Sigmoid colon (tissue), 7 donors: ENCODE measurements around the gene HARBI1. TPM values are rescaled to one million over a fixed set of nuclear protein-coding genes. Genes with fewer than 3 reads are reported as not detected.
"Not testable (repeated sequence)": the region's sequence is repeated elsewhere in the genome, so short reads cannot be mapped to it uniquely, and the experiment has no call there.

Experiments used
- DNase-seq: peaks from one replicate; pipeline ENCODE4 v3.0.0-alpha.2; 2019
- H3K27ac ChIP-seq, 4 donors: fragments of 200-600 bp; sonication (generic); one replicate each; pipeline ENCODE4 v1.5.1; 2016 to 2019; ENCODE audit warnings: mild to moderate bottlenecking in 1 of 4
- H3K27me3 ChIP-seq, 3 donors: fragments of 200-600 bp; sonication (generic); one replicate each; pipeline ENCODE4 v1.5.1; 2019; ENCODE audit warnings: mild to moderate bottlenecking in 1 of 3
- H3K36me3 ChIP-seq, 4 donors: fragments of 200-600 bp; sonication (generic); one replicate each; pipeline ENCODE4 v1.5.1; 2016 to 2019
- H3K4me1 ChIP-seq, 4 donors: fragments of 200-600 bp; sonication (generic); one replicate each; pipeline ENCODE4 v1.5.1; 2017 to 2019
- H3K4me3 ChIP-seq, 4 donors: fragments of 200-600 bp; sonication (generic); one replicate each; pipeline ENCODE4 v1.5.1; 2017 to 2019; ENCODE audit warnings: mild to moderate bottlenecking in 2 of 4, moderate library complexity in 1 of 4
- H3K9me3 ChIP-seq, 4 donors: fragments of 200-600 bp in 3 of 4; sonication (generic) in 3 of 4; one replicate each; pipeline versions ENCODE4 v1.5.1 to v1.6.1; 2013 to 2019
- EP300 ChIP-seq, 4 donors: sonication (generic); formaldehyde crosslinking; IDR thresholded peaks; one replicate each; pipeline ENCODE4 v1.6.1; 2017; ENCODE audit warnings: antibody characterized with exemption in 4 of 4
- POLR2A ChIP-seq, 2 donors: fragments of 450-650 bp; IDR thresholded peaks; one replicate each; pipeline ENCODE4 v1.6.1; 2016; ENCODE audit warnings: antibody characterized with exemption in 2 of 2, mild to moderate bottlenecking in 2 of 2, moderate library complexity in 2 of 2
- POLR2AphosphoS5 ChIP-seq, 4 donors: sonication (generic); formaldehyde crosslinking; IDR thresholded peaks; one replicate each; pipeline ENCODE4 v1.6.1; 2017; ENCODE audit warnings: antibody characterized with exemption in 4 of 4
- WGBS, 2 donors: extraction: QIAGEN DNeasy Blood & Tissue Kit; methylation state at CpG; one replicate each; pipeline ENCODE4 v1.1.7; 2013; 5-methylcytosine and 5-hydroxymethylcytosine counted together
- intact Hi-C: fragments of 100-400 bp; cut with DNase I; formaldehyde crosslinking; loops from one replicate; pipeline ENCODE4 v1.15.1; 2023
- polyA plus RNA-seq, 3 donors: library from polyadenylated mRNA; stranded (reverse); fragments of 200-250 nt; gene quantifications; one replicate each; pipeline ENCODE4 v1.2.3, GENCODE V29; 2013
- total RNA-seq, 4 donors: library from RNA; depleted of rRNA; stranded (reverse); fragments of >200 nt; gene quantifications; one replicate each; pipeline ENCODE4 v1.1.0, GENCODE V29; 2016
- TF ChIP-seq, protein P1 (sequence below), 4 experiments: fragments of 450-650 bp in 3 of 4; fragments of 200-600 bp in 1 of 4; IDR thresholded peaks; one replicate each; pipeline ENCODE4 v1.5.1; 2016 to 2019; ENCODE audit warnings: antibody characterized with exemption in 4 of 4, mild to moderate bottlenecking in 3 of 4, moderate library complexity in 2 of 4
- donor health status: healthy with polysubstance abuse.
- donor health status: Bipolar disorder and iron deficiency.
- donor health status: healthy.

HARBI1 gene
- total and polyA plus RNA-seq, 7 donors: 1.6 to 8.9 (median 4.4) TPM

DNA sequence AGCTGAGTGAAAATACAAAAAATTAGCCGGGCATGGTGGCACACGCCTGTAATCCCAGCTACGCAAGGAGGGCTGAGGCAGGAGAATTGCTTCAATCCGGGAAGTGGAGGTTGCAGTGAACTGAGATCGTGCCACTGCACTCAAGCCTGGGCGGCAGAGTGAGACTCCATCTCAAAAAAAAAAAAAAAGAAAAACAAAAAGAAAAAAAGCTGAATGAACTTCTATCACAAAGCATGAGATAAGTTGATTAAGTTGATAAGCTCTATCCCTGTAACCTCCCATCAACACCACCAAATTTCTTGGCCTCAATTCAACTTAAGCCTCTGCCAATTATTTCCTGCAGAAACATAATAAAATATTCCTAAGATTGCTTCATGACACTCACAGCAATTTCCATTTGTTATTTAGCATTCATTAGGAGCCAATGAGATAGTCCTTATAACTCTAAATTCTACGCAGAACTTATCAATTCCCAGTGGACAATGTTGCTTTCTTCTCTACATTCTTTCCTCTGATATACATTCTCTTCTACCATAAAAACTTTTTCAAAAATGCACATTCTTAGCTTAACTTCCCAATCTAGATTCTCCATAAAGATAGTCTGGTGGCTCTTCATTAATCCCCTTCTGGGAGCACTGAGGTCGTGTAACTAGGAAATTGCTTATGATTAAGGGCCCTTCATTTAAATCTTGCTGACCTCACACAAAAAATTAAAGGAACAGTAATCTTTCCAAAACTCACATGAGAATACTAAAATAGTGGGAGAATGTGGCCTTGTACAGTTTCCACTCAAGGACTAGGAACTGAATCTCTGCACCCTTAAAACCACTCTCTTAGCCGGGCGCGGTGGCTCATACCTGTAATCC lies 26.1 kb downstream of the HARBI1 start:
- Histone ChIP-seq H3K36me3 (peaks cover 0 to 10% (median 0%) of the 10 kb centered on the region in 4 donors), H3K4me3 (no peak overlapping the region), H3K27me3 (no peaks in the 10 kb centered on the region), H3K27ac (no peak overlapping the region), H3K9me3 (no peaks in the 10 kb centered on the region), H3K4me1 (peaks cover 0 to 49% (median 41%) of the 10 kb centered on the region in 4 donors)
- intact Hi-C loops: no loop called here
- TF ChIP-seq, protein P1, sequence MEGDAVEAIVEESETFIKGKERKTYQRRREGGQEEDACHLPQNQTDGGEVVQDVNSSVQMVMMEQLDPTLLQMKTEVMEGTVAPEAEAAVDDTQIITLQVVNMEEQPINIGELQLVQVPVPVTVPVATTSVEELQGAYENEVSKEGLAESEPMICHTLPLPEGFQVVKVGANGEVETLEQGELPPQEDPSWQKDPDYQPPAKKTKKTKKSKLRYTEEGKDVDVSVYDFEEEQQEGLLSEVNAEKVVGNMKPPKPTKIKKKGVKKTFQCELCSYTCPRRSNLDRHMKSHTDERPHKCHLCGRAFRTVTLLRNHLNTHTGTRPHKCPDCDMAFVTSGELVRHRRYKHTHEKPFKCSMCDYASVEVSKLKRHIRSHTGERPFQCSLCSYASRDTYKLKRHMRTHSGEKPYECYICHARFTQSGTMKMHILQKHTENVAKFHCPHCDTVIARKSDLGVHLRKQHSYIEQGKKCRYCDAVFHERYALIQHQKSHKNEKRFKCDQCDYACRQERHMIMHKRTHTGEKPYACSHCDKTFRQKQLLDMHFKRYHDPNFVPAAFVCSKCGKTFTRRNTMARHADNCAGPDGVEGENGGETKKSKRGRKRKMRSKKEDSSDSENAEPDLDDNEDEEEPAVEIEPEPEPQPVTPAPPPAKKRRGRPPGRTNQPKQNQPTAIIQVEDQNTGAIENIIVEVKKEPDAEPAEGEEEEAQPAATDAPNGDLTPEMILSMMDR (IDR thresholded peaks at IDR 0.05): no peak
- TF ChIP-seq POLR2AphosphoS5 (IDR thresholded peaks at IDR 0.05) (no peak), EP300 (IDR thresholded peaks at IDR 0.05) (no peak), POLR2A (IDR thresholded peaks at IDR 0.05) (no peak)
- 40 to 76% methylated on average over 11 of the region's 11 CpGs for WGBS, 2 donors
- DNase-seq: no peak

DNA sequence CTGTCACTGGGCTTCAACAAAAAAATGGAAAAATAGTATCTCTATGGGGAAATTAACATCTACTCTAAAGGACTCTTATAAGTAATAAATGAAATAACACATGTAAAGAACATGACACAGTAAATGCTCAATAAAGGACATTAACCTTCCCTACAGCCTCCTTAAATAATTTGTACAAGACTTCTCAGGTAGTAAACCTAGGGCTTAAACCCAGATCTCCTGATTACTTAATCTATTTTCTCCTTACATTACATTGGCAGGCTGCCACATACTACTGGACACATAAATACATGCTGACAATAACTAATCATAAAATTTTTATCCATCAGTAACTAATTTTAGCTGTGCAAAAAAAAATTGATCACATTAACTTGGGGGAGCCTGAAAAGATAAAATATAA lies 28.1 kb downstream of the HARBI1 start:
- DNase-seq: no peak
- Histone ChIP-seq H3K27ac (no peak overlapping the region), H3K4me3 (no peak overlapping the region), H3K4me1 (peaks cover 0 to 43% (median 36%) of the 10 kb centered on the region in 4 donors), H3K9me3 (no peaks in the 10 kb centered on the region), H3K36me3 (peaks cover 0 to 10% (median 0%) of the 10 kb centered on the region in 4 donors), H3K27me3 (no peaks in the 10 kb centered on the region)
- intact Hi-C loops: no loop called here
- TF ChIP-seq, protein P1 (IDR thresholded peaks at IDR 0.05): no peak
- TF ChIP-seq EP300 (IDR thresholded peaks at IDR 0.05) (no peak), POLR2AphosphoS5 (IDR thresholded peaks at IDR 0.05) (no peak), POLR2A (IDR thresholded peaks at IDR 0.05) (no peak)

- Histone ChIP-seq H3K27ac (no peak overlapping the region), H3K4me3 (no peak overlapping the region), H3K27me3 (no peaks in the 10 kb centered on the region), H3K4me1 (peaks cover 0 to 43% (median 34%) of the 10 kb centered on the region in 4 donors), H3K9me3 (no peaks in the 10 kb centered on the region), H3K36me3 (peaks cover 0 to 10% (median 0%) of the 10 kb centered on the region in 4 donors)
- 84 to 88% methylated on average over 5 of the region's 5 CpGs for WGBS, 2 donors
- TF ChIP-seq EP300 (IDR thresholded peaks at IDR 0.05) (no peak), POLR2A (IDR thresholded peaks at IDR 0.05) (no peak), POLR2AphosphoS5 (IDR thresholded peaks at IDR 0.05) (no peak)
- TF ChIP-seq, protein P1 (IDR thresholded peaks at IDR 0.05): no peak
- intact Hi-C loops: no loop called here
- no peak for DNase-seq
These were observed 28.9 kb downstream of the HARBI1 start for GRCh38 chr11:46588131-46588530.

DNA sequence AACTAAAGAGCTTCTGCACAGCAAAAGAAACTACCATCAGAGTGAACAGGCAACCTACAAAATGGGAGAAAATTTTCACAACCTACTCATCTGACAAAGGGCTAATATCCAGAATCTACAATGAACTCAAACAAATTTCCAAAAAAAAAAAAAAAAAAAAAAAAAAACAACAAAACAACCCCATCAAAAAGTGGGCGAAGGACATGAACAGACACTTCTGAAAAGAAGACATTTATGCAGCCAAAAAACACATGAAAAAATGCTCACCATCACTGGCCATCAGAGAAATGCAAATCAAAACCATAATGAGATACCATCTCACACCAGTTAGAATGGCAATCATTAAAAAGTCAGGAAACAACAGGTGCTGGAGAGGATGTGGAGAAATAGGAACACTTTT lies 33.5 kb downstream of the HARBI1 start:
- 96 to 100% methylated on average over 1 of the region's 1 CpG for WGBS, 2 donors

GRCh38 chr11:46582588-46582987 lies 34.4 kb downstream of the HARBI1 start:
- Histone ChIP-seq H3K27me3 (no peaks in the 10 kb centered on the region), H3K4me1 (no peaks in the 10 kb centered on the region), H3K4me3 (no peak overlapping the region), H3K27ac (no peak overlapping the region), H3K36me3 (peaks cover 0 to 10% (median 0%) of the 10 kb centered on the region in 4 donors), H3K9me3 (no peaks in the 10 kb centered on the region)
- TF ChIP-seq EP300 (IDR thresholded peaks at IDR 0.05): no peak
- TF ChIP-seq POLR2A (IDR thresholded peaks at IDR 0.05): no peak
- TF ChIP-seq, protein P1 (IDR thresholded peaks at IDR 0.05): no peak
- no peak for TF ChIP-seq POLR2AphosphoS5 (IDR thresholded peaks at IDR 0.05)
- intact Hi-C loops: no loop called here
- DNase-seq: no peak
- WGBS, 2 donors: 43 to 87% methylated on average over 5 of the region's 5 CpGs

More for the DNA sequence above, 33.5 kb downstream of the HARBI1 start:
- H3K27me3 ChIP-seq, H3K27ac ChIP-seq, H3K4me1 ChIP-seq, DNase-seq, intact Hi-C loops, H3K4me3 ChIP-seq, H3K9me3 ChIP-seq: not testable (repeated sequence)
- H3K36me3 ChIP-seq: peaks cover 0 to 10% (median 0%) of the 10 kb centered on the region in 4 donors
